Lower leg skin (tissue), 3 donors: ENCODE measurements around the gene SSTR5.

Experiments used
- CTCF ChIP-seq, 3 donors: fragments of 450-650 bp; IDR thresholded peaks; one replicate each; pipeline ENCODE4 v1.5.1; 2016; ENCODE audit warnings: antibody characterized with exemption in 3 of 3, mild to moderate bottlenecking in 3 of 3, moderate library complexity in 2 of 3
- POLR2A ChIP-seq, 2 donors: fragments of 450-650 bp; IDR thresholded peaks; one replicate each; pipeline ENCODE4 v1.6.1; 2016 to 2017; ENCODE audit warnings: antibody characterized with exemption in 2 of 2, mild to moderate bottlenecking in 1 of 2, moderate library complexity in 1 of 2

GRCh38 chr16:1035066-1035415 is 37.5 kb upstream of the SSTR5 start:
- TF ChIP-seq CTCF (IDR thresholded peaks at IDR 0.05) = no peak
- TF ChIP-seq POLR2A (IDR thresholded peaks at IDR 0.05) = no peak
